Psoas muscle (tissue), 8 donors: ENCODE data around the gene IDUA. TPM values are rescaled to one million over a fixed set of nuclear protein-coding genes. Genes with fewer than 3 reads are reported as not detected.

Experiments
- ATAC-seq, 4 donors: fragments of 200-7000 bp; cut with Tn5 transposase; one replicate each; pipeline ENCODE4 v1.9.1; 2020; ENCODE audit warnings: moderate library complexity in 3 of 4, mild to moderate bottlenecking in 2 of 4
- DNase-seq, 2 donors: peaks; one replicate each; pipeline ENCODE4 v3.0.0-alpha.2; 2020
- H3K27ac ChIP-seq: fragments of 200-600 bp; one replicate; pipeline ENCODE4 v1.8.0; 2022
- H3K27me3 ChIP-seq, 3 donors: fragments of 200-600 bp in 1 of 3; one replicate each; pipeline versions ENCODE4 v1.6.1 to v1.8.0; 2013 to 2022; ENCODE audit warnings: low read length in 2 of 3, mild to moderate bottlenecking in 2 of 3, moderate library complexity in 1 of 3; ENCODE audit not compliant: insufficient read depth in 3 of 3
- H3K36me3 ChIP-seq, 2 donors: fragments of 200-600 bp in 1 of 2; one replicate each; pipeline versions ENCODE4 v1.6.1 to v1.8.0; 2013 to 2022; ENCODE audit warnings: low read depth in 1 of 2, mild to moderate bottlenecking in 1 of 2, moderate library complexity in 1 of 2; ENCODE audit not compliant: insufficient read depth in 1 of 2
- H3K4me1 ChIP-seq: fragments of 200-600 bp; one replicate; pipeline ENCODE4 v1.8.0; 2022
- H3K4me3 ChIP-seq: fragments of 200-600 bp; one replicate; pipeline ENCODE4 v1.8.0; 2022; ENCODE audit warnings: mild to moderate bottlenecking
- H3K9me3 ChIP-seq: fragments of 200-600 bp; one replicate; pipeline ENCODE4 v1.8.0; 2022
- CTCF ChIP-seq: fragments of 200-600 bp; IDR thresholded peaks from one replicate; pipeline ENCODE4 v1.8.0; 2022; ENCODE audit warnings: antibody characterized with exemption
- WGBS, 3 donors: extraction: QIAGEN DNeasy Blood & Tissue Kit; methylation state at CpG; one replicate each; pipeline versions ENCODE4 v1.1.6 to v1.1.7; 2013; 5-methylcytosine and 5-hydroxymethylcytosine counted together
- intact Hi-C, 2 donors: fragments of 100-400 bp; cut with DNase I; formaldehyde crosslinking; loops; one replicate each; pipeline versions ENCODE4 v1.11.0 to v1.14.2; 2022
- polyA plus RNA-seq, 3 donors: library from polyadenylated mRNA; stranded (reverse); fragments of 200-250 nt; gene quantifications; one replicate each; pipeline ENCODE4 v1.2.3, GENCODE V29; 2013
- total RNA-seq, 4 donors: library from RNA; stranded (reverse); fragmentation: NEBNext Ultra II Directional in 2 of 4; extraction: Animal tissue kit (Norgen Biotek cat#: 25700) in 2 of 4; gene quantifications; one replicate each; pipeline versions ENCODE4 v1.2.1 to v1.2.4, GENCODE V29; 2021 to 2023
- donor health status: healthy with polysubstance abuse.
- donor health status: DM: no; HTN: no; CAD: no; lungs with moderate emphysema.
- donor health status: Bipolar disorder and iron deficiency.
- donor health status: healthy.
- donor health status: DM: yes; HTN: yes; CAD: no.
- donor health status: DM: no; HTN: no; CAD: no.
- donor health status: DM: no; HTN: no; CAD: no.
- donor health status: DM: yes; HTN: yes; CAD: no.

IDUA gene
- total and polyA plus RNA-seq, 7 donors: 1.3 to 6.0 (median 5.1) TPM

- H3K4me1 ChIP-seq: peaks cover 18% of the 10 kb centered on the region
- ATAC-seq: peak; percentile 22 to 44 (median 28)
Observed at GRCh38 chr4:1010395-1011021, 23.7 kb downstream of the IDUA start.

GRCh38 chr4:1011022-1011665 is 24.3 kb downstream of the IDUA start, which contains the start of gene FGFRL1:
Gene FGFRL1 (plus strand): TSS chr4:1011626. CDS start chr4:1012486, 860 bp downstream.
- Histone ChIP-seq H3K27ac (peak within 1 kb of the TSS; percentile 63), H3K4me1 (peaks cover 18% of the 10 kb centered on the region)
- intact Hi-C loops: no loop called here

More at GRCh38 chr4:1010395-1011021, 23.7 kb downstream of the IDUA start:
- Histone ChIP-seq H3K27ac (peak overlapping the region; percentile 63), H3K9me3 (no peaks in the 10 kb centered on the region), H3K4me3 (peak overlapping the region; percentile 74), H3K36me3 (no peaks in the 10 kb centered on the region), H3K27me3 (peaks cover 0 to 19% (median 0%) of the 10 kb centered on the region in 3 donors)
- intact Hi-C loops: no loop called here
- 1 to 3% (median 2%) methylated on average over 33 to 36 of the region's 36 CpGs for WGBS, 3 donors
- peak; percentile 83 to 86 for DNase-seq
- no peak for TF ChIP-seq CTCF

GRCh38 chr4:1011666-1012033 is 24.8 kb downstream of the IDUA start:
- TF ChIP-seq CTCF: no peak
- Histone ChIP-seq H3K4me3 (peak overlapping the region; percentile 74), H3K4me1 (peaks cover 18% of the 10 kb centered on the region), H3K36me3 (no peaks in the 10 kb centered on the region), H3K27ac (no peak overlapping the region), H3K9me3 (no peaks in the 10 kb centered on the region), H3K27me3 (peaks cover 0 to 9% (median 0%) of the 10 kb centered on the region in 3 donors)
- WGBS, 3 donors: 0 to 1% (median 1%) methylated on average over 1 to 69 of the region's 69 CpGs
- DNase-seq (no peak), ATAC-seq (no peak)
- intact Hi-C loops: no loop called here

More at GRCh38 chr4:1011022-1011665, 24.3 kb downstream of the IDUA start, which contains the start of gene FGFRL1:
- peaks cover 0 to 13% (median 0%) of the 10 kb centered on the region in 3 donors for H3K27me3 ChIP-seq
- no peaks in the 10 kb centered on the region for H3K9me3 ChIP-seq
- peak within 1 kb of the TSS; percentile 74 for H3K4me3 ChIP-seq
- ATAC-seq (peak; percentile 76 to 83 (median 79)), DNase-seq (peak; percentile 96)
- TF ChIP-seq CTCF: no peak
- 0 to 1% (median 1%) methylated on average over 16 to 85 of the region's 89 CpGs for WGBS, 3 donors
- H3K36me3 ChIP-seq: no peaks in the 10 kb centered on the region

- intact Hi-C loops: no loop called here
- Histone ChIP-seq H3K27me3 (peaks cover 0 to 4% (median 0%) of the 10 kb centered on the region in 3 donors), H3K27ac (no peak overlapping the region), H3K9me3 (no peaks in the 10 kb centered on the region), H3K4me3 (peak overlapping the region; percentile 70), H3K36me3 (no peaks in the 10 kb centered on the region), H3K4me1 (peaks cover 18% of the 10 kb centered on the region)
- ATAC-seq (no peak), DNase-seq (peak in 1 of 2 donors; percentile 44)
- TF ChIP-seq CTCF: no peak
- WGBS, 3 donors: 6 to 19% (median 8%) methylated on average over 34 to 69 of the region's 69 CpGs
Observed at GRCh38 chr4:1012034-1012739, 25.3 kb downstream of the IDUA start.
